GM12891 (cell line): Measurements from ENCODE around the gene NUDT16L1.
A peak's percentile ranks its signal among the peaks of the same experiment; 100 is the strongest.

ENCODE experiments used
- DNase-seq: peaks from one replicate; pipeline ENCODE4 v3.0.0; 2011; ENCODE audit warnings: low spot score; ENCODE audit not compliant: insufficient read length
- FAIRE-seq: peaks from 2 replicates; lab custom pipeline; 2011; peaks lifted over from hg19 to GRCh38; lab: Jason Lieb, UNC
- PAX5 ChIP-seq: IDR thresholded peaks from 2 replicates; pipeline ENCODE4 v1.6.1; 2011; ENCODE audit warnings: low read length, moderate library complexity, mild to moderate bottlenecking; ENCODE audit not compliant: insufficient read depth, severe bottlenecking
- POLR2A ChIP-seq: IDR thresholded peaks from 2 replicates; pipeline ENCODE4 v1.6.1; 2011; ENCODE audit warnings: low read depth, low read length, control low read depth
- POLR2AphosphoS5 ChIP-seq: IDR thresholded peaks from 2 replicates; pipeline ENCODE4 v1.6.1; 2011; ENCODE audit warnings: low read depth, low read length, control low read depth
- POU2F2 ChIP-seq: IDR thresholded peaks from 2 replicates; pipeline ENCODE4 v1.6.1; 2011; ENCODE audit warnings: low read depth, mild to moderate bottlenecking, control low read depth, low read length, moderate library complexity
- SPI1 ChIP-seq: IDR thresholded peaks from 2 replicates; pipeline ENCODE4 v1.6.1; 2011; ENCODE audit warnings: low read depth, low read length, control low read depth
- TAF1 ChIP-seq: IDR thresholded peaks from 2 replicates; pipeline ENCODE4 v1.6.1; 2011; ENCODE audit warnings: low read depth, low read length, control low read depth

Gene NUDT16L1

GRCh38 chr16:4687946-4688673 is 5.3 kb upstream of the NUDT16L1 start:
- TF ChIP-seq POLR2AphosphoS5 = no peak
- FAIRE-seq = no peak
- DNase-seq = no peak

- no peak for DNase-seq
- FAIRE-seq = no peak
- TF ChIP-seq PAX5 (no peak), POLR2AphosphoS5 (no peak), SPI1 (no peak), TAF1 (no peak), POLR2A (no peak), POU2F2 (no peak)
Measured at GRCh38 chr16:4688674-4689045, 4.7 kb upstream of the NUDT16L1 start.

GRCh38 chr16:4689091-4689671 is 4.2 kb upstream of the NUDT16L1 start:
- FAIRE-seq = no peak
- no peak for DNase-seq
- TF ChIP-seq POLR2AphosphoS5 (no peak), TAF1 (no peak), POLR2A (no peak), SPI1 (no peak), POU2F2 (no peak), PAX5 (no peak)

- peak; percentile 67 for FAIRE-seq
- TF ChIP-seq POLR2AphosphoS5 (peak; percentile 73), POU2F2 (no peak), PAX5 (no peak), POLR2A (peak; percentile 56; the same call in 1 of the 2 replicates)
- DNase-seq = no peak
Measured at GRCh38 chr16:4689864-4690704, 3.3 kb upstream of the NUDT16L1 start.

GRCh38 chr16:4690946-4691665 is 2.3 kb upstream of the NUDT16L1 start:
- TF ChIP-seq PAX5 = no peak
- no peak for DNase-seq
- no peak for FAIRE-seq

GRCh38 chr16:4691666-4692412 is 1.5 kb upstream of the NUDT16L1 start:
- TF ChIP-seq POU2F2 = no peak
- TF ChIP-seq POLR2AphosphoS5 = 0 out of 2 replicates have a peak, but pooled peaks have one; percentile 34
- no peak for DNase-seq
- FAIRE-seq = no peak

- FAIRE-seq (no peak), DNase-seq (no peak)
- TF ChIP-seq PAX5 (no peak), TAF1 (no peak), POU2F2 (no peak), SPI1 (no peak), POLR2AphosphoS5 (no peak), POLR2A (no peak)
Measured at GRCh38 chr16:4692460-4693295, 684 bp upstream of the NUDT16L1 start.

GRCh38 chr16:4693956-4694641 is 737 bp downstream of the NUDT16L1 start:
- TF ChIP-seq POLR2A (no peak), POU2F2 (peak; percentile 11; the same call in 1 of the 2 replicates)
- FAIRE-seq (peak; percentile 67), DNase-seq (peak; percentile 84)
